Posterior vena cava (tissue), 2 donors: Measurements from ENCODE around the gene AHNAK2. TPM values are rescaled to one million over a fixed set of nuclear protein-coding genes. Genes with fewer than 3 reads are reported as not detected.
"Not testable (repeated sequence)": the region's sequence is repeated elsewhere in the genome, so short reads cannot be mapped to it uniquely, and the experiment has no call there.

Source experiments
- DNase-seq: peaks from one replicate; pipeline ENCODE4 v3.0.0-alpha.2; 2020; ENCODE audit warnings: low spot score
- intact Hi-C, 2 donors: fragments of 100-400 bp; cut with DNase I; formaldehyde crosslinking; loops; one replicate each; pipeline versions ENCODE4 v1.14.1 to v1.14.2; 2022 to 2023
- long read RNA-seq, 2 donors: library from polyadenylated mRNA; unstranded; transcript quantifications; one replicate each; pipeline ENCODE4 v2.0.0, GENCODE V29; 2020 to 2021
- total RNA-seq, 2 donors: library from RNA; stranded (reverse); fragmentation: NEBNext Ultra II Directional; extraction: Animal tissue kit (Norgen Biotek cat#: 25700); gene quantifications; one replicate each; pipeline ENCODE4 v1.2.1, GENCODE V29; 2021
- donor health status: DM: yes; HTN: yes; CAD: no.
- donor health status: DM: yes; HTN: yes; CAD: no.

Gene AHNAK2
- total RNA-seq: 100 to 1,000 TPM; 242 to 274 TPM
- long read RNA-seq, donor 1, partial matches to known transcripts: 17 of 69 reads
- long read RNA-seq, donor 1, other reads (novel, unspliced or antisense): 52 of 69 reads
- long read RNA-seq, donor 2, transcript AHNAK2-203 (2 exons, 1,709 nt): major isoform, 11 of 601 reads
- long read RNA-seq, donor 2, partial matches to known transcripts: 75 of 601 reads
- long read RNA-seq, donor 2, other reads (novel, unspliced or antisense): 515 of 601 reads

DNA sequence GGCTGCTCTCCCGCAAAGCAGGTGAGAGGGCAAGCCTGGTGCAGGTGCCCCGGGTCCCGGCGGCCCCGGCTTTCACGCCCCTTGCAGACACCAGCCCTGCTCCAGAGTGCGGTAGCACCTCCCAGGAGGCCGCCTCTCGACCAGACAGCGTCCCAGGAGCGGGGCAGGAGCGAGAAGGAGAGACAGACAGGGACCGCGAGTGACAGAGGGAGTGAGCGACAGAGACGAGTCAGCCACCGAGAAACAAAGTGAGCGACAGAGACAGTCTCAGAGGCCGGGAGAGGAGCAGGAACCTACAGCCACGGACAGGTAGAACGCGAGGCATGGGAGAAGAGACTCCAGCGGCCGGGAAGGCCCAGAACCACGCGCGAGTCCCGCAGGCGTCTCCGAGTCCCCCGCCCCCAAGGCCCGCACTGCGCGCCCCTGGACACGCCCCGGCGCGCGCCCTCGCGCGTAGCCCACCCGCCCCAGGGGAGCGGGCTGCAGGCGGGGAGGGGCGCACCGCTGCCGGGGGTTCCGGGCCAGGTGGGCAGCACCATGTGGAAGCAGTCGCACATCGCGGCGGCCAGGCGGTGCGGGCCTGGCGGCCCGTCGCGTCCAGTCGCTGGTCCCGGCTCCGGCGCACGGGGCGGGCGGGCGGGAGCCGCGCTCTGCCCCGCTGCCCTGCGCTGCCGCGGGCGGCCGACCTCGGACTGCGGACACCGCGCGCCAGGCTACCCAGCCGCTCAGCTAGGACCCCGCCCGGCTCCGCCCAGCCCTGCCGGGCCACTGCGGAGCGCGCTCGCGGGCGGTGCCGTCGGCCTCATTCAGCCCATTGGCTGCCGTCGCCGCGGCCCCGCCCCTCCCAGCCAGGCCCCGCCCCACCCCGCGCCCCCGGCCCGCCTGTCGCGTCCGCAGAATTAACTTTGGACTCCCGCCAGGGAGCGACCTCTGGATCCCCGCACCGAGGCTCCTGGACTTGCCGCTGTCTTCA is at the start of gene AHNAK2:
Gene AHNAK2 (minus strand): TSS at position 694 of the 973 bp plus-strand sequence. CDS start 137 bp downstream, at position 557.
- peak; percentile 94 for DNase-seq
- intact Hi-C loops: loop anchor here (2.0 to 5.0 kb wide), 3 partner anchors 44 to 69 kb away; partner anchors contain the start of gene CDCA4 (in 1 of the 2)

DNA sequence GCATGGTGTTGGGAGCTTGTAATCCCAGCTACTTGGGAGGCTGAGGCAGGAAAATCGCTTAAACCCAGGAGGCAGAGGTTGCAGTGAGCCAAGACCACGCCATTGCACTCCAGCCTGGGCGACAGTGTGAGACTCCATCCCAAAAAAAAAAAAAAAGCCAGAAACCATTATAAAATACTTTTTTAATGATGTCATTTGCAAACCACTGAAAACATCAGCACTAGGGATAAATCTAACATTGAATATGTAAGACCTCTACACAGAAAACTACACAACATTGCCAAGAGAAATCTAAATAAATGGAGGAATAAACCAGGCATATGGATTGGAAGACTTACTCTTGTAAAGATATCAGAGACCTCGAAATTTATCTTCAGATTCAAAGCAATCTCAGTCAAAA is 49.5 kb upstream of the AHNAK2 start:
- intact Hi-C loops, DNase-seq: not testable (repeated sequence)

DNA sequence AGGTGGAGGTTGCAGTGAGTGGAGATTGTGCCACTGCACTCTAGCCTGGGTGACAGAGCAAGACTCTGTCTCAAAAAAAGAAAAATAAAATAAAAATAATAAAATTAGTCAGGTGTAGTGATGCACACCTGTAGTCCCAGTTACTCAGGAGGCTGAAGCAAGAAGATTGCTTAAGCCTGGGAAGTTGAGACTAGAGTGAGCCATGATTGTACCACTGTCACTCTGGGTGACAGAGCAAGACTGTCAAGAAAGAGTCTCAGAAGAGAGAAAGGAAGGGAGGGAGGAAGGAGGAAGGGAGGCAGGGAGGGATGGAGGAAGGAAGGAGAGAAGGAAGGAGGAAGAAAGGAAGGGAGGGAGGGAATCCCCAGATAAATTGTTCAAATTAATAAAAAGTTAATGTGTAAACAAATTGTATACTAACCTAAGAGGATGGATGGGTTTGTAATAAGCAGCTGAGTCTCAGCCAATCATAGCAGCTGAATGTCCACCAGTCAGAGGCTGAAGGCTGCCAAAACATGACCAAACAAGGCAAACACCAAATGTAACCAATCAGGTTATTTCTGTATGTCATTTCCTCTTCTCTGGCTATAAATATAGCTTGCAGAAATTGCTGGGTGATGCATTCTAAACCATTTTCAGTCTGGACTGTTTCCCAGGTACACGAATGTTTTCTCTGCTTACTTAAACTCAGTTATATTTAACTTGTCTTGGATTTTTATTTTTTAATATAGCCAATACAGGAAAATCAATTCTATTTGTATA is 48.8 kb upstream of the AHNAK2 start:
- no peak for DNase-seq
- intact Hi-C loops: no loop called here

DNA sequence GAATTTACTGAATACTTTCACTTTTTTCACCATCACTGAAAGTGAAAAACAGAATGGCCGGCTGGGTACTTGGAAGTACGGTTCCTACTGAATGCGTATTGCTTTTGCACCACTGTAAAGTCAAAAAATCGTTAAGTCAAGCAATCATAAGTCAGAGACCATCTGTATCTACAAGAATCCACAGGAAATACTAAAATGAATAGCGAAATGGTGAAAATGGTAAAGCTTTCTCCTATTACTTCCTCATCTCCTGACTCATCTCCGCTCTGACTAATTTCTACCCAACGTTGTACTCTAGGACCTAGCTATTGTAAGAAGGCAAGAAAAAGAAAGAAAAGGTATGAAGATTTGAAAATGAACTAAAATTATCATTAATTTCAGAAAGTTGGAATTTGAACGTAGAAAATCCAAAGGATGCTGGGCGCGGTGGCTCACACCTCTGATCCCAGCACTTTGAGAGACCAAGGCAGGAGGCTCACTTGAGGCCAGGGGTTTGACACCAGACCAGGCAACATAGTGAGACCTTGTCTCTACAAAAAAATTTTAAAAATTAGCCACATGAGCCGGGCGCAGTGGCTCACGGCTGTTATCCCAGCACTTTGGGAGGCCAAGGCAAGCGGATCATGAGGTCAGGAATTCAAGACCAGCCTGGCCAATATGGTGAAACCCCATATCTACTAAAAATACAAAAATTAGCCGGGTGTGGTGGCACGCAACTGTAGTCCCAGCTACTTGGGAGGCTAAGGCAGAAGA is 48.0 kb upstream of the AHNAK2 start:
- peak; percentile 55 for DNase-seq
- intact Hi-C loops: no loop called here

DNA sequence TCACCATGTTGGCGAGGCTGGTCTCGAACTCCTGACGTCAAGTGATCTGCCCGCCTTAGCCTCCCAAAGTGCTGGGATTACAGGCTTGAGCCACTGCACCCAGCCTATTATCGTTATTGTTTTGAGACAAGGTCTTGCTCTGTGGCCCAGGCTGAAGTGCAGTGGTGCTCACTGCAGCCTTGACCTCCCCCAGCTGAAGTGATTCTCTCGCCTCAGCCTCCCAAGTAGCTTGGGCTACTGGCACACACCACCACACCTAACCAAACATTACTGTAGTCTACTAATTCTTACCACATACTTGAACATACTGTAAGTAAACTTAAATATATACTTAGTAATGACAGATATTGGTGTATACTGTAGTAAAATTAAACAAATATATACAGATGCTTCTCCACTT is 47.3 kb upstream of the AHNAK2 start:
- DNase-seq: peak; percentile 54
- intact Hi-C loops: no loop called here

DNA sequence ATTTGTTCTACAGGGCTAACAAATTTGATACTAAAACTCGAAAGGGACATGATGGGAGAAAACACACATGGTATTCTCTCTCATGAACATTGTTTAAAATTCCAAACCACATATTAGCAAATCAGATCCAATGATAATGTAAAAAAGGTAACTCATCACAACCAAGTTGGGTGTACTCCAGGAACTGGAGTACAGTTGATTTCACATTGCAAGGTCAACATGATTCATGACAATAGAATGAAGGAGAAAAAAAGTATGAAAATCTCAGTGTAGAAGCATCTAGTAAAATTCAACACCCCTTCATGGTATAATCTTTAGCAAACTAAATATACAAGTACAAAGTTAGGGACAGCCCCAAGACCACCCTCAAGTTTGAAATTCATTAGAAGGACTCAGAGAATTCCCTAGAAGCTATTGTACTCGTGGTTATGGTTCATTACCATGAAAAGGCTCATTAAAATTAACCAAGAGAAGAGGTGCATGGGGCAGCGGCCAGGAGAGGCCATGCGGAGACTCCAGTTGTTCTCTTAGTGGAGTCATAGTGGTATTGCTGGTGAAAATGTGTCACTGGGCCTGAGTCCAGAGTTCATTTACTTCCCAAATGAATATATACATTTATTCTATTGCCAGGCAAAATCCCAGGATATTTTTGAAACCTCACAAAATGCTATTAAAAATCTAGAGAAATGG is 45.8 kb upstream of the AHNAK2 start:
- intact Hi-C loops: loop anchor here (1.0 to 5.0 kb wide), 2 partner anchors 47 to 53 kb away; partner anchors contain the start of gene AHNAK2 (in 1 of the 2)
- no peak for DNase-seq

DNA sequence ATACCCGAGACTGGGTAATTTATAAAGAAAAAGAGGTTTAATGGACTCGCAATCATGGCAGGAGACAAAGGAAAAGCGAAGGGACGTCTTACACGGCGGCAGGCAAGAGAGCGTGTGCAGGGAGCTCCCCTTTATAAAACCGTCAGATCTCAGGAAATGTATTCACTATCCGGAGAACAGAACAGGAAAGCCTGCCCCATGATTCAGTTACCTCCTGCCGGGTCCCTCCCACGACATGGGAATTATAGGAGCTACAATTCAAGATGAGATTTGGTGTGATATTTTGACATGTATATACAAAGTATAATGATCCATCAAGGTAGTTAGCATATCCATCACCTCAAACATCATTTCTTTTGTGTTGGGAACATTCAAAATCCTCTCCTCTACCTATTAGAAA is 45.0 kb upstream of the AHNAK2 start:
- intact Hi-C loops: loop anchor here in 1 of 2 donors (5.0 kb wide), 1 partner anchor 46 kb away; the partner anchor contains the start of gene AHNAK2

DNA sequence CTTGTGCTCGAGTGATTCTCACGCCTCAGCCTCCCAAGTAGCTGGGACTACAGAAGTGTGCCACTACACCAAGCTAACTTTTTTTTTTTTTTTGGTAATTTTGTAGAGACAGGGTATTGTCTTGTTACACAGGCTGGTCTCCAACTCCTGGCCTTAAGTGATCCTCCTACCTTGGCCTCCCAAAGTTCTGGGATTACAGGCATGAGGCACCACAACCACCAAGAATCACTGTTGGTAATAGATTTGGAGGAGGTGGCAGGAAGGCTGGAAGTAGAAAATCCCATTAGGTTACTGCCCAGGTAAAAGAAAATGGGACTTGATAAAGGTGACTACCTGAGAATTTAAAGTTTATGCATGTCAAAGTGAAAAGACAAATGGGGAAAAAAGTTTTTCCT is 44.1 kb upstream of the AHNAK2 start:
- intact Hi-C loops: loop anchor here in 1 of 2 donors (5.0 kb wide), 1 partner anchor 45 kb away; the partner anchor contains the start of gene AHNAK2

More for the DNA sequence above, 45.0 kb upstream of the AHNAK2 start:
- no peak for DNase-seq

DNA sequence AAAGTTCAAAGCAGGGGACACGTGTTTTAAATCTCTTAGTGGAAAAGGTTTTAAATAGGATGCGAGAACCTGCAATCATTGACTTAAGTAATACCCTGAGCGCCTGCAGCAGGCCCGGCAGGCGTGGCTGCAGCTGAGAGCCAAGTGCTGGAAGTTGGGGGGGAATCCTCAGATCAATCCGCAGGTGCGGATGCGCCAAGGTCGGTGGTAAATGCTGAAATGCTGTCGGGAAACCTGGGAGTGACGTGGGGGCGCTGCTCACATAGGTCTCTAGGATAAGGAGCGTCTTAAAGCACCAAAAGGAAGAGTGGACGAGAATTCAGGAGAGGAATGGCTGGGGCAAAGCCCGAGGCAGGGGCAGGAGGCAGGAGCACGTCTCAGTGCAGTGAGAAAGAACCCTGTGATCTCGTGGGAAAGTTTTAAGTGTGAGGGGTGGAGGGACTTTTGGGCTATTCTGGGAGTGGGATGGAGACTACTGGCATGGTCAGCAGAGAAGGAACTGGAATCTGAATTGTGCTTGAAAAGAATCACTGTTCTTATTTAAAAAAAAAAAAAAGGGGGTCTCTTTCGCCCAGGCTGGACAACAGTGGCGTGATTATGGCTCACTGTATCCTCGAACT is 43.6 kb upstream of the AHNAK2 start:
- intact Hi-C loops: loop anchor here in 1 of 2 donors (5.0 kb wide), 1 partner anchor 44 kb away; the partner anchor contains the start of gene AHNAK2
- peak; percentile 79 for DNase-seq

More for the DNA sequence above, 44.1 kb upstream of the AHNAK2 start:
- no peak for DNase-seq

DNA sequence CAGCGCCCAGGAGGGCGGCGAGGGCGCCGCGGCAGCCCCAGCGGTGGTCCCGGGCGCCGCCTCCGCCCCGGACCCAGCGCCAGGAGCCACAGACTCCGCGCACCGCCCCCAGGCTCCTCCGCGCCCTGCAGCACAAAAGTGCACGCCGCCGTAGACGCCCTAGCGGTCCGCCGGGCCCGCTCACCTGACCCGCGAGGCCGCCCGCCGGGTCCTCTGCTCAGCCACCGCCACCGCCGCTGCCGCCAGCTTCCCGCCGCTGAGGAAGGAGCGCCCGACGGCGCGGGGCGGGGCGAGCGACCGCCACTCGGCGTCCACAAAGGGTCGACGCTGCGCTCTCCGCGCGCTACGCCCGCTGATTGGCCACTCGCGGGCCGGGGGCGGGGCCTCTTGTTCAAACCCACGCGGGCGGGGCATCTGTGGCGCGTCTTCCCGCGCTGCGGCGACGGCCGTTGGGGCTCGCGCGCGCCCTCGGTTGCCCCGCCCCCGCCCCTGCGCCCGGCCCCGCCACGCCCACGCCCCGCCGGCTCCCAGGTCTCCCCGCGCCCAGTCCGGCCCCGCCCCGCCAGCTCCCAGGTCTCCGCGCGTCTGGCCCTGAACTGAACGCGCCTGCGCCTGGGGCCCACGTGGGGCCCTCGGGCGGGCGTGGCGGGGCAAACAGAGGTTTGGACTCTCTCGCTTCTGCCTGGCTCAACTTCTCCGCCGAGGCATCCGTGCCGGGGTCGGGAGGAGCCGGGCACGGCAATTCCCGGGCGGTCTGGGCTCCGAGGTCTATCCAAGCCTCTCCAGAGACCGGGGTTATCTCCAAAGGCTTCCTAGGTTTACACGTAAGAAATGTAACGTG is 42.9 kb upstream of the AHNAK2 start, which contains the start of gene CDCA4:
Gene CDCA4 (minus strand): TSS at position 269 of the 841 bp plus-strand sequence. CDS start 9,154 bp downstream, outside the sequence.
- peak; percentile 99 for DNase-seq
- intact Hi-C loops: loop anchor here in 1 of 2 donors (5.0 kb wide), 1 partner anchor 44 kb away; the partner anchor contains the start of gene AHNAK2

DNA sequence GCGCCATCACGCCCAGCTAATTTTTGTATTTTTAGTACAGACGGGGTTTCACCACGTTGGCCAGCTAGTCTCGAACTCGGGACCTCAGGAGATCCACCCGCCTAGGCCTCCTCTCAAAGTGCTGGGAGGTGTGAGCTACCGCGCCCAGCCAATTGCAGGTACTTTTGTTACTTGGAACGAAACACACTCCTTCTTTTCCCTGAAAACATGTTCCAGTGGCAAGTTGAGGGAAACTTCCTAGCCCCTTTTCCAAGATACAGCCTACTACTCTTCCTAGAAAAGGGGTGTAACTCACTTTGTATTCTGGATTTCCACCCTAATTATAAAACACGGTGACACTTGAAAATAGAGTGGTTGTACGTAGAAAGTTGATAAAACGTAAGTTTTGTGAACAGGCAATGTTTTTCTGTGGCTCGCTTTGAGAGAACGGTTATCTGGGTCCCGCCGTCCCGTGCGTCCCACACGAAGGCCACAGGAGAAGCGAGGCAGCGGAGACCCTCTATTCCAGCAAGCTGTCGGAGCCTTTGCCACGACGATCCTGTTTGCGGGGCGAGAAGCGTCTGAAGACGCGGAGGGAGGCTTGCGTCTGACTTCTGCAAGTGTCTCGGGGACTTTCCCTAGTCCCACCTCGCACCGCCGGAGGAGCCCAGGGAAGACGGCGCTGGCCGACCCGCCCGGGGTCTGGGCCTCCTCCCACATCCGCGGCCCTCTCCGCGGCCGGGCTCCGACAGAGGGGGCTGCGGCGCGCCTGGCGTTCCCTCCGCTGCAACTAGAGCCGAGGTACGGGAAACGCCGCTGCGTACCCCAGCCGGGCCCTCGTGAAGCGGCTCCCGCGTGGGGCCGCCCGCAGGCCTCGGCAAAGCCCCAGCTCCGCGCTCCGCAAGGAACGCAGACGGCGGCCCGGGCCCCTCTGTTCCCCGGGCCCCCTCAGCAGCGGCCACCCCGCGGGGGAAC is 42.0 kb upstream of the AHNAK2 start:
- intact Hi-C loops: loop anchor here in 1 of 2 donors (5.0 kb wide), 1 partner anchor 43 kb away; the partner anchor contains the start of gene AHNAK2
- peak; percentile 84 for DNase-seq

DNA sequence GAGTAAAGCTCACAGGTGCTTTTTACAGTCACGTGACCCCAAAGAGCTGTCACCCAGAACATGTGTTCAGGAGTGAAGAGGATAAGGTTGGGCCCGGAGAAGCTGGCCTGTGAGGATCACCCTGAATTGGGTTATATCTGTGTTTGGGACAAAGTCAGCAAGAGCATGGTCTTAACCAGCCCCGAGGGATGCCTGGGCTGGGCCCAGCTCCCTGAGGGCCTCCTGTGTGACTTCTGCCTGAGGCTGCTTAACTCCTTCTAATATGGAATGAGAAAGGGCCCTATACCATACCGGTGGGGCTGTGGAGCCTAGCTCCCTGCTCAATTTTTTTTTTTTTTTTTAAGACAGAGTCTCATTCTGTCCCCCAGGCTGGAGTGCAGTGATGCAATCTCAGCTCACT is 40.2 kb upstream of the AHNAK2 start:
- DNase-seq: peak; percentile 40
- intact Hi-C loops: no loop called here

DNA sequence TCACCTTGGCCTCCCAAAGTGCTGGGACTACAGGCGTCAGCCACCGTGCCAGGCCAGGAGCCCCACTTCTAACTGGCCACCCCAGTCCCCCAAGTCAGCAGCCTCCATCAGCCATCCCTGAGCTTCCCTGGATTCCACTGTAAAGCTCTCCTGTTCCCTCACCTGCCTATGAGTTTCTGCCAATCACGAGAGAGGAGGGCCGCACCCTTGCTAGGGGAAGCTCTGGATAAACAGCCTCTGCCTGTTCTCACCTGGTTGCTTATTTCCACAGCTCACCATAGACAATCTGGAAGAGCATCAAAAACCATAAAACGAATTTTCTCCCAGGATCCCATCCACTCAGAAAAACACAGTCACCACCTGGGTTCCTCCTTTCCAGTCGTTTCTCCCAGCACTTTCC is 37.7 kb upstream of the AHNAK2 start:
- DNase-seq: peak; percentile 26
- intact Hi-C loops: no loop called here

DNA sequence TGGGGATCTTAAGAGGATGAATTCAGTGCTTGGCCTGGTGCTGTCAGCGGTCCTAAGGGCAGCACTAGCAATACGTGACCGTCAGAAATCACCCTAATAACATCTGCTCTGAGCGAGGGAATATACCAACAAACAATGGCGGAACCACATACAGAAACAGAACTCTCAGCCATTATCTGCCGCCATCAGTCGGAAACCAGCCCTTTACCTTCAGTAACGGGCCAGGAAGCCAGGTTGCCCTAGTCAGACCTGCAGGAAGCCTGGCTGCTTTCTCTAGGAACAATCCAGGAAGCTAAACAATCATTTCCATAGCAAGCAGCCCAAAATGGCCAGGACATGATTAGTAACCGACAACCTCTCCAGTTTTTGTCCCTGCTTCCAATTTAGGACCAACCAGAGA is 37.1 kb upstream of the AHNAK2 start:
- intact Hi-C loops: no loop called here
- peak; percentile 35 for DNase-seq

DNA sequence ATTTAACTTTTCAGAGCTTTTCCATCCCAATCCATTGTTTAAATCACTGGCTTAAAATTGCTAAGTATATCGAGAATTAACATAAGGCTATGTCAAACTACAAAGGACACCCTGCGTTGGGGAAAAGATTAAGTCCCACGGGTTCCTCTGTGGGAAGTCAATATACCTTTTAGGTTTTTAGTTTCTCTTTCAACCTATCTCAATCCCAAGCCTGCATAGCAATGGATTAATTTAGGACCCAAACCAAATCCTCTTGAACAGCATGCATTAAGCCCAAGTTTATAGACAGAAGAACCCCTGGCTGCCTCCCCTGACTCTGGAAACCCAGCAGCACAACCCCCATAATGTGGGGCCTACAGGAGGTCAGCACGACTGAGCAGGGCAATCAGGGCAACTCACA is 36.5 kb upstream of the AHNAK2 start:
- intact Hi-C loops: no loop called here

More for the DNA sequence above, 36.5 kb upstream of the AHNAK2 start:
- no peak for DNase-seq
